Measurements from ENCODE around the gene PKN2. TPM values are rescaled to one million over a fixed set of nuclear protein-coding genes. Genes with fewer than 3 reads are reported as not detected.

The PKN2 gene
- total RNA-seq, 1 donor from 2014 or later, result 51.4 TPM

DNA sequence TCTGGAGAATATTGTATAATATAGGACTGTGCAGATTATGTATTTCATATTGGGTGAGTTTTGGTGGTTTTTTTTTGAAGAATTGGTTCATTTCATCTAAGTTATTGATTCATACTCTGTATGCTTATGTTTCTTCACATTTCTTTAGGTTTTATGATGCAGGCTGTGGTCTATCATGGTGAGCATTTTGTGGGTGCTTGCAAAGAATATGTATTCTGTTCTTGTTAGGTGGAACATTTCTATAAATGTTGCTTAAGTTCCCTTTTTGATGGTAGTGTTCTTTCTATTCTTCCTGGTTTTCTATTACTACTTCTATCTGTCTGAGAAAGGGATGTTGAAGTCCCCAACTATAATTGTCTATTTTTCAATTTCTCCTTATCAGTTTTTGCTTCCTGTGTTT lies 42.6 kb downstream of the PKN2 start:
- Histone ChIP-seq H3K4me3 (no peak overlapping the region), H3K27ac (no peak overlapping the region), H3K9me3 (no peaks in the 10 kb centered on the region), H3K4me1 (peaks cover 33% of the 10 kb centered on the region), H3K36me3 (no peaks in the 10 kb centered on the region), H3K27me3 (ENCODE audit: low read depth) (no peaks in the 10 kb centered on the region)
- ATAC-seq (no peak), DNase-seq (no peak)
- TF ChIP-seq, protein P1, sequence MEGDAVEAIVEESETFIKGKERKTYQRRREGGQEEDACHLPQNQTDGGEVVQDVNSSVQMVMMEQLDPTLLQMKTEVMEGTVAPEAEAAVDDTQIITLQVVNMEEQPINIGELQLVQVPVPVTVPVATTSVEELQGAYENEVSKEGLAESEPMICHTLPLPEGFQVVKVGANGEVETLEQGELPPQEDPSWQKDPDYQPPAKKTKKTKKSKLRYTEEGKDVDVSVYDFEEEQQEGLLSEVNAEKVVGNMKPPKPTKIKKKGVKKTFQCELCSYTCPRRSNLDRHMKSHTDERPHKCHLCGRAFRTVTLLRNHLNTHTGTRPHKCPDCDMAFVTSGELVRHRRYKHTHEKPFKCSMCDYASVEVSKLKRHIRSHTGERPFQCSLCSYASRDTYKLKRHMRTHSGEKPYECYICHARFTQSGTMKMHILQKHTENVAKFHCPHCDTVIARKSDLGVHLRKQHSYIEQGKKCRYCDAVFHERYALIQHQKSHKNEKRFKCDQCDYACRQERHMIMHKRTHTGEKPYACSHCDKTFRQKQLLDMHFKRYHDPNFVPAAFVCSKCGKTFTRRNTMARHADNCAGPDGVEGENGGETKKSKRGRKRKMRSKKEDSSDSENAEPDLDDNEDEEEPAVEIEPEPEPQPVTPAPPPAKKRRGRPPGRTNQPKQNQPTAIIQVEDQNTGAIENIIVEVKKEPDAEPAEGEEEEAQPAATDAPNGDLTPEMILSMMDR (IDR thresholded peaks at IDR 0.05), result no peak
- intact Hi-C loops (cut with DNase I), result no loop called here

DNA sequence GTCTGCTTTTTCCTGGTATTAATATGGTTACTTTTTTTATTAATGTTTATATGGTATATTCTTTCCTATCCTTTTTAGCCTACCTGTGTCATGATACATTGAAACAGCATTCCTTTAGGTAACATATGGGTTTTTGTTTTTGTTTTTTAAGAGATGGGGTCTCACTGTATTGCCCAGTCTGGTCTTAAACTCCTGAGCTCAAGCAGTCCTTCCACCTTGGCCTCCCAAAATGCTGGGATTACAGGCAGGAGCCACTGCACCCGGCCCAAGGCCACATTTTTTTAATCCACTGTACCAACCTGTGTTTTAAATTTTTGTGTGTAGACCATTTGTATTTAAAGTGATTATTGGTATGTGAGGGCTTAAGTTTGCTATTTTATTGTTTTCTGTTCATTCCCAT lies 43.1 kb downstream of the PKN2 start:
- no peaks in the 10 kb centered on the region for H3K36me3 ChIP-seq
- TF ChIP-seq, protein P1 (IDR thresholded peaks at IDR 0.05), result no peak
- H3K27ac ChIP-seq, result no peak overlapping the region
- no peaks in the 10 kb centered on the region for H3K9me3 ChIP-seq
- intact Hi-C loops (cut with DNase I), result no loop called here
- peaks cover 36% of the 10 kb centered on the region for H3K4me1 ChIP-seq
- H3K4me3 ChIP-seq, result no peak overlapping the region
- DNase-seq (no peak), ATAC-seq (no peak)
- no peaks in the 10 kb centered on the region for H3K27me3 ChIP-seq (ENCODE audit: low read depth)

DNA sequence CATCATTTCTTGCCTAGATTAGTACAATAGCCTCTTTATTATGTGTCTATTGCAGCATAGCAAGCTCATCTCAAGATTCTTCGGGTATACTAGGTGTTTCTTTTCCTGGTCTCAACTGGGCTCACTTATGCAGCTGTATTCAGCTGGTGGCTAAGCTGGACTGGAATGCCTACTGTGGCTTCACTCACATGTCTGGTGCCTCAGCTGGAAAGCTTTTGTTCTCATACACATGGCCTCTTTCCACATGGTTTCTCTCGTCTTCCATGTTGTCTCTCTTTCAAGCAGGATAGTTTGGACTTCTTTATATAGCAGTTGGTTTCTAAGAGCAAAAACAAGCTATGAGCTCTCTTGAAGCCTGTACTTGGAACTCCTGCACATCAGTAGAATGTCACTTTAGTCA lies 45.2 kb downstream of the PKN2 start:
- H3K27ac ChIP-seq, result no peak overlapping the region
- ATAC-seq (no peak), DNase-seq (no peak)
- peaks cover 36% of the 10 kb centered on the region for H3K4me1 ChIP-seq
- TF ChIP-seq, protein P1 (IDR thresholded peaks at IDR 0.05), result no peak
- H3K4me3 ChIP-seq, result no peak overlapping the region
- H3K27me3 ChIP-seq (ENCODE audit: low read depth), result no peaks in the 10 kb centered on the region
- intact Hi-C loops (cut with DNase I), result no loop called here
- no peaks in the 10 kb centered on the region for H3K9me3 ChIP-seq
- no peaks in the 10 kb centered on the region for H3K36me3 ChIP-seq

GRCh38 chr1:88730132-88730675 lies 46.1 kb downstream of the PKN2 start:
- ATAC-seq, result peak in 1 of 2 donors; percentile 9
- no peaks in the 10 kb centered on the region for H3K27me3 ChIP-seq (ENCODE audit: low read depth)
- H3K9me3 ChIP-seq, result peaks cover 6% of the 10 kb centered on the region
- TF ChIP-seq, protein P1 (IDR thresholded peaks at IDR 0.05), result no peak
- no peak overlapping the region for H3K27ac ChIP-seq
- no peak for DNase-seq
- H3K36me3 ChIP-seq, result no peaks in the 10 kb centered on the region
- intact Hi-C loops (cut with DNase I), result no loop called here
- H3K4me3 ChIP-seq, result no peak overlapping the region
- peaks cover 36% of the 10 kb centered on the region for H3K4me1 ChIP-seq

DNA sequence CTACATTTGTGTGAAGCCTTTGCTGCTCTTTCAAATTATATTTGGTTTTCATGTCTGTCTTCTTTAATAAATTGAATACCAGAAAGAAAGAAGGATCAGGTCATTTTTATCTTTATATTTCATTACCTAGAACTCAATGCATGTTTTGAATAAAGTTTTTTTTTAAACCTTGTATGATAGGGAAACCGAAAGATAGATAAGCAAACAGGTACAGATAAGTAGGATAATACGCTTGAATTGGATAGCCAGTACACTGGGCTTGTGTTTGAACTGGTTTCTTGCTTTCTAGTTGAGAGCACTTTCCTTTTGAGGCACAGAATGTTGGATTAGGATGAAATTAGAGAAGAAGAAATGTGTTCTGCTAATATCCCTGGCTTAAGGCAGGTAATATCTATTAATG lies 46.9 kb downstream of the PKN2 start:
- intact Hi-C loops (cut with DNase I), result no loop called here
- Histone ChIP-seq H3K27me3 (ENCODE audit: low read depth) (no peaks in the 10 kb centered on the region), H3K4me1 (peaks cover 36% of the 10 kb centered on the region), H3K27ac (peak overlapping the region; percentile 4), H3K36me3 (no peaks in the 10 kb centered on the region), H3K4me3 (no peak overlapping the region), H3K9me3 (peaks cover 11% of the 10 kb centered on the region)
- ATAC-seq (no peak), DNase-seq (no peak)
- TF ChIP-seq, protein P1 (IDR thresholded peaks at IDR 0.05), result no peak
